Measurements from ENCODE around the gene IGF2BP3.

DNA sequence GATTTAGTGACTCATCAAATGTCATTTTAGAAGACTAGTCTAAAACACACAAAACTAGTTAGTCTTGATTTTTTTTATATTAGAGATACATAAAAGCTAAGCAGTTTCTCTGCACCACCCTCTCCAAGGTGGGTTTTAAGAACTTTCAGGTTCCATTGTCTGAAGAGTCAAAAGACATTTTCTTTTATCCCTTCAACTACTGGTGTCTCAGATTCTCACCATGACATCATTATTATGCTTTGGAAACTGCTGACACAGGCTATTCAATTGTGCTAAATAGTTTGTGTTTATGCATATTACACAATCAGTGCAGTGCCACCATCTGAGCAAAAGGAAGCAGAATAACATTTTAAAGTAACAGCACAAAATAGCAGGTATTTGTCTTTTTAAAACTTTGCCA lies 52.2 kb downstream of the IGF2BP3 start:
- TF ChIP-seq POU2F2 (IDR thresholded peaks at IDR 0.05; ENCODE audit: low read depth, low read length) (no peak), TAF1 (IDR thresholded peaks at IDR 0.05; ENCODE audit: low read depth, low read length) (no peak), POLR2A (IDR thresholded peaks at IDR 0.05; ENCODE audit: low read depth, low read length) (no peak), POLR2AphosphoS5 (IDR thresholded peaks at IDR 0.05; ENCODE audit: low read depth, low read length) (no peak), SPI1 (IDR thresholded peaks at IDR 0.05; ENCODE audit: low read depth, low read length) (no peak), PAX5 (IDR thresholded peaks at IDR 0.05; ENCODE audit: insufficient read depth, low read length, severe bottlenecking) (no peak)

Measured in GM12891 (cell line).